OCI-LY7 (cell line): ENCODE data around the gene NDUFS3. TPM values are rescaled to one million over a fixed set of nuclear protein-coding genes. Genes with fewer than 3 reads are reported as not detected.

Source experiments
- BruUV-seq: library from RNA; stranded (reverse); fragments of 400-500 nt; replicated peaks from 2 replicates; lab custom pipeline; 2021; lab: Mats Ljungman, UMichigan
- CTCF ChIA-PET: fragments of 300-600 bp; sonication (Branson Sonifier 250); formaldehyde crosslinking; loops from one replicate; lab custom pipeline; 2022; ENCODE audit warnings: antibody characterized with exemption; ENCODE audit not compliant: unreplicated experiment; lab: Charles Lee
- POLR2A ChIA-PET: fragments of 300-600 bp; sonication (Branson Sonifier 250); formaldehyde crosslinking; loops from one replicate; lab custom pipeline; 2022; ENCODE audit warnings: antibody characterized with exemption; lab: Charles Lee
- DNase-seq: peaks from one replicate; pipeline ENCODE4 v3.0.0-alpha.2; 2015; ENCODE audit warnings: low spot score
- H2AFZ ChIP-seq: fragments of 200-600 bp; sonication (generic), shearing (Covaris generic); 2 replicates; pipeline ENCODE4 v1.6.1; 2014; ENCODE audit warnings: mild to moderate bottlenecking, antibody characterized with exemption, low read length, moderate library complexity
- H3K27ac ChIP-seq: fragments of 200-600 bp; sonication (generic); 2 replicates; pipeline ENCODE4 v1.5.1; 2014; ENCODE audit warnings: mixed run types, low read depth, mild to moderate bottlenecking, moderate library complexity, low read length, inconsistent platforms; ENCODE audit not compliant: poor library complexity, severe bottlenecking
- H3K36me3 ChIP-seq: fragments of 200-600 bp; sonication (generic); 2 replicates; pipeline ENCODE4 v1.6.1; 2014; ENCODE audit warnings: mild to moderate bottlenecking, antibody characterized with exemption, low read length, moderate library complexity, mixed read lengths; ENCODE audit not compliant: insufficient read depth
- H3K4me1 ChIP-seq: fragments of 200-600 bp; sonication (generic); 2 replicates; pipeline ENCODE4 v1.5.1; 2014; ENCODE audit warnings: mild to moderate bottlenecking, low read length; ENCODE audit not compliant: insufficient read depth, poor library complexity, severe bottlenecking
- H3K4me2 ChIP-seq: fragments of 200-600 bp; sonication (generic); 2 replicates; pipeline ENCODE4 v1.6.1; 2014; ENCODE audit warnings: mild to moderate bottlenecking, low read length
- H3K4me3 ChIP-seq: fragments of 200-600 bp; sonication (generic); 2 replicates; pipeline ENCODE4 v1.5.1; 2014; ENCODE audit warnings: mild to moderate bottlenecking, low read depth, low read length; ENCODE audit not compliant: poor library complexity, severe bottlenecking
- H3K79me2 ChIP-seq: fragments of 200-600 bp; sonication (generic); 2 replicates; pipeline ENCODE4 v1.6.1; 2016; ENCODE audit warnings: low read depth, mild to moderate bottlenecking, low read length, moderate library complexity, mixed read lengths; ENCODE audit not compliant: insufficient read depth
- H3K9me2 ChIP-seq: fragments of 200-600 bp; sonication (generic); 2 replicates; pipeline ENCODE4 v1.6.1; 2016; ENCODE audit warnings: mild to moderate bottlenecking, low read length, mixed read lengths; ENCODE audit not compliant: insufficient read depth
- H3K9me3 ChIP-seq: fragments of 200-600 bp; sonication (generic); 2 replicates; pipeline ENCODE4 v1.6.1; 2014; ENCODE audit warnings: mild to moderate bottlenecking, mixed run types, low read length, mixed read lengths
- H4K20me1 ChIP-seq: fragments of 200-600 bp; sonication (generic); 2 replicates; pipeline ENCODE4 v1.6.1; 2014; ENCODE audit warnings: mild to moderate bottlenecking, antibody characterized with exemption, low read length, moderate library complexity, mixed read lengths; ENCODE audit not compliant: insufficient read depth
- EZH2phosphoT487 ChIP-seq: fragments of 200-600 bp; sonication (generic); IDR thresholded peaks from 2 replicates; pipeline ENCODE4 v1.6.1; 2018; ENCODE audit warnings: low read depth, borderline replicate concordance, mild to moderate bottlenecking, mixed run types, antibody characterized with exemption, low read length, moderate library complexity, mixed read lengths
- intact Hi-C: fragments of 100-400 bp; cut with micrococcal nuclease; formaldehyde crosslinking; loops from one replicate; pipeline ENCODE4 v1.10.0; 2022; ENCODE audit not compliant: unreplicated experiment
- total RNA-seq, 2 experiments: library from RNA; depleted of rRNA in 1 of 2; stranded (reverse); fragments of >200 nt in 1 of 2; shearing (Covaris generic) in 1 of 2; gene quantifications; 2 replicates each; pipeline ENCODE4 v1.2.3, GENCODE V29; 2014 to 2022
- TF ChIP-seq, protein P1 (sequence below): fragments of 200-600 bp; sonication (generic); conservative IDR thresholded peaks from 2 replicates; pipeline ENCODE4 v1.5.1; 2014; ENCODE audit warnings: mild to moderate bottlenecking, antibody characterized with exemption, low read length, moderate library complexity, mixed read lengths

The NDUFS3 gene
- total RNA-seq, 2 experiments from 2014 or later = 73.9 to 135 TPM

DNA sequence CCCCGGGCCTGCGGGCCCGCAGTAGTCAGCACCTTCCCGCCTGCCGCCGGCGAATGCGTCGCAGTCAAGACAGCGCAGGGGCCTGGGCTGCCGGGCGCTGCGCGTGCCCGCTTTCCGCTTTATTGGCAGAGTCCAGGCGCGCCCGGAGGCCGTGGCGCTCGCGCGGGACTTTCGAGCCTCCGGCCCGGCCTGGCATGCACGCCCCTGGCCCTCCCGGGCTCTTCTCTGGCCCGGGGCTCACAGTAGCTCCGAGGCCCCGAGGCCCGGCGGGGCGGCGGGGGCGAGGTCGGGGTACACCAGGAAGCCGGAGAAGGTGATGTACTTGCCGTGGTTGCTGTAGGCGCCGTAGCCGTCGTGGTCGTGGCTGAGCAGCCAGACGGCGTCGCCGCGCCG is 10.7 kb downstream of the NDUFS3 start:
- TF ChIP-seq EZH2phosphoT487 = no peak
- TF ChIP-seq, protein P1, sequence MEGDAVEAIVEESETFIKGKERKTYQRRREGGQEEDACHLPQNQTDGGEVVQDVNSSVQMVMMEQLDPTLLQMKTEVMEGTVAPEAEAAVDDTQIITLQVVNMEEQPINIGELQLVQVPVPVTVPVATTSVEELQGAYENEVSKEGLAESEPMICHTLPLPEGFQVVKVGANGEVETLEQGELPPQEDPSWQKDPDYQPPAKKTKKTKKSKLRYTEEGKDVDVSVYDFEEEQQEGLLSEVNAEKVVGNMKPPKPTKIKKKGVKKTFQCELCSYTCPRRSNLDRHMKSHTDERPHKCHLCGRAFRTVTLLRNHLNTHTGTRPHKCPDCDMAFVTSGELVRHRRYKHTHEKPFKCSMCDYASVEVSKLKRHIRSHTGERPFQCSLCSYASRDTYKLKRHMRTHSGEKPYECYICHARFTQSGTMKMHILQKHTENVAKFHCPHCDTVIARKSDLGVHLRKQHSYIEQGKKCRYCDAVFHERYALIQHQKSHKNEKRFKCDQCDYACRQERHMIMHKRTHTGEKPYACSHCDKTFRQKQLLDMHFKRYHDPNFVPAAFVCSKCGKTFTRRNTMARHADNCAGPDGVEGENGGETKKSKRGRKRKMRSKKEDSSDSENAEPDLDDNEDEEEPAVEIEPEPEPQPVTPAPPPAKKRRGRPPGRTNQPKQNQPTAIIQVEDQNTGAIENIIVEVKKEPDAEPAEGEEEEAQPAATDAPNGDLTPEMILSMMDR = no peak
- DNase-seq = no peak
- intact Hi-C loops = no loop called here
- H3K4me1 ChIP-seq = peaks cover 6% of the 10 kb centered on the region
- H3K4me3 ChIP-seq = no peak overlapping the region
- no peaks in the 10 kb centered on the region for H3K9me2 ChIP-seq
- no peaks in the 10 kb centered on the region for H3K79me2 ChIP-seq
- H3K9me3 ChIP-seq = no peaks in the 10 kb centered on the region
- H3K4me2 ChIP-seq = no peak overlapping the region
- H3K27ac ChIP-seq = no peak overlapping the region
- no peak overlapping the region for H2AFZ ChIP-seq
- peaks cover 18% of the 10 kb centered on the region for H3K36me3 ChIP-seq
- no TSS peak for BruUV-seq
- no peaks in the 10 kb centered on the region for H4K20me1 ChIP-seq
- CTCF ChIA-PET = no interaction called here
- POLR2A ChIA-PET = no interaction called here

DNA sequence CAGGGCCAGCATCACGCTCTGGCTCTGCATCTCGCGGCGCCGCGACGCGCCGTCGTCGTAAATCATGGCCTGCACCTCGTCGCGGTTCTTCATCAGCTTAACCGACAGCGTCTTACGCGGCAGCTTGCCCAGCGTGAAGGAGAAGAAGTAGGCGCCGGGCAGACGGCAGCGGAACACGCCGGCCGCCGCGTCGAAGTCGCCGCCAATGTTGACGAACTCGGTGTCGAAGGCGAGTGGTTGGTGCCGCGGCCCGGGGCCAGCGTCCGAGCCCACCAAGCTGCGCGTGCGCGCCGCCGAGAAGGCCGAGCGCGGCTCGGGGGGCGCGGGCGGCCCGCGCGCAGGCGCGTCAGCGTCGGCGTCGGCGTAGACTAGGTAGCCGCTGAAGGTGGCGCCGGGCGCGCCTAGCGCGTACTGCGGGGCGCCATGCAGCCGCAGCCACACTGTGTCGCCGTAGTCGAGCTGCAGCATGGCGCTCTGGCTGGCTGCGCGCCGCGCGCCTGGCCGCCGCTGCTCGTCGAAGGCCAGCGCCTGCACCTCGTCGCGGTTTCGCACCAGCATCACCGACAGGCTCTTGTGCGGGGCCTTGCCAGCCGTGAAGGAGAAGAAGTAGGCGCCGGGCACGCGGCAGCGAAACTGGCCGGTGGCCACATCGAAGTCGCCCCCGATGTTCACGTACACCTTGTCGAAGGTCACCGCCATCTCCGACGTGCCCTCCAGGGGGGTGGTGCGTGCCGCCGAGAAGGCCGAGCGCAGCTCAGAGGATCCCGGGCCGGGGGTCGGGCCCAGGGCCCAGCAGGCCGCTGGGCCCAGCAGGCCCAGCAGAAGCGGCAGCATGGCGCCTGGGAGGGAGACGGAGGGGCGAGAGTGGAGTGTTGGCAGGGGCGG is 11.3 kb downstream of the NDUFS3 start:
- no TSS peak for BruUV-seq
- ChIA-PET POLR2A (no interaction called here), CTCF (no interaction called here)
- no peaks in the 10 kb centered on the region for H3K9me2 ChIP-seq
- H3K27ac ChIP-seq = no peak overlapping the region
- H3K4me1 ChIP-seq = peaks cover 6% of the 10 kb centered on the region
- H2AFZ ChIP-seq = no peak overlapping the region
- DNase-seq = no peak
- intact Hi-C loops = no loop called here
- no peaks in the 10 kb centered on the region for H3K79me2 ChIP-seq
- H3K4me2 ChIP-seq = no peak overlapping the region
- no peaks in the 10 kb centered on the region for H4K20me1 ChIP-seq
- H3K9me3 ChIP-seq = no peaks in the 10 kb centered on the region
- TF ChIP-seq, protein P1 = no peak
- TF ChIP-seq EZH2phosphoT487 = no peak
- H3K36me3 ChIP-seq = peaks cover 12% of the 10 kb centered on the region
- no peak overlapping the region for H3K4me3 ChIP-seq

DNA sequence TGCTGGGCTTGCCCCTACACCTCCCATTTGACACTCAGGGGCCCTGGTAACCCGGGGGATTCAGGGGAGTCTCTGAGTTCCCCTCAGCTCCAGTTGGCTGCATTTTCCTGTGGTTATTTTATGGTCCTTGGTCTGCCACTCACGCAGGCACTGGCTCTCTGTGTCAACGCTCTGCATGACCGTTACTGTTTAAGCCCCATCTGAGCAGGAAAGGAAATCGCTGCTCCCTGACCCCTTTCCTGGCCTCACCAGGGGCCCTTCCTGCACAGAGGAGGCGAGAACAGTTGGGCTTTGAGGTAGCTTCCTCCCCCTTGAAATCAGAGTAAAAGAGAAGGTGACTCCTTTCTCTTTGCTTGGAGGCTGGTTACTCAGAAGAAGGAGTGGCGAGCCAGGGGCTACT is 12.9 kb downstream of the NDUFS3 start:
- CTCF ChIA-PET = no interaction called here
- H3K27ac ChIP-seq = no peak overlapping the region
- H3K36me3 ChIP-seq = no peaks in the 10 kb centered on the region
- H3K4me1 ChIP-seq = peaks cover 6% of the 10 kb centered on the region
- POLR2A ChIA-PET = interaction anchor here (1.0 to 1.3 kb wide), 3 partner anchors 9 to 37 kb away, joined by 3 to 13 read pairs (median 4); partner anchors contain the start of genes KBTBD4 and NDUFS3
- H3K79me2 ChIP-seq = no peaks in the 10 kb centered on the region
- no peak overlapping the region for H2AFZ ChIP-seq
- H3K4me2 ChIP-seq = no peak overlapping the region
- no TSS peak for BruUV-seq
- H3K9me3 ChIP-seq = no peaks in the 10 kb centered on the region
- H4K20me1 ChIP-seq = no peaks in the 10 kb centered on the region
- no peaks in the 10 kb centered on the region for H3K9me2 ChIP-seq
- intact Hi-C loops = no loop called here
- no peak for DNase-seq
- H3K4me3 ChIP-seq = no peak overlapping the region
- TF ChIP-seq, protein P1 = no peak
- no peak for TF ChIP-seq EZH2phosphoT487
